Measurements from ENCODE around the gene PSMB2. TPM values are rescaled to one million over a fixed set of nuclear protein-coding genes. Genes with fewer than 3 reads are reported as not detected.
A peak's percentile ranks its signal among the peaks of the same experiment; 100 is the strongest.

The PSMB2 gene
- total RNA-seq (2013; cell fraction: nucleolus; rRNA removed): 19.3 and 19.8 TPM in 2 replicates
- total RNA-seq (2014; rRNA removed) (71.7 and 78.0 TPM in 2 replicates), total RNA-seq (2014; rRNA removed; fragmentation: Illumina TruSeq; extraction: Trizol) (83.6 and 85.3 TPM in 2 replicates), total RNA-seq (2021) (115 and 120 TPM in 2 replicates), polyA plus RNA-seq (2011; rRNA removed) (76.5 and 119 TPM in 2 replicates), polyA plus RNA-seq (2014; fragmentation: Illumina TruSeq; extraction: Trizol) (169 and 187 TPM in 2 replicates), polyA plus RNA-seq (2014; fragmentation: Nextera tagmentation; extraction: Ambion mirVana) (100 to 1,000 TPM; 289 to 299 TPM), polyA plus RNA-seq (2014; rRNA removed) (116 and 122 TPM in 2 replicates), polyA plus RNA-seq (2016; fragmentation: Nextera tagmentation; extraction: Ambion mirVana) (100 to 1,000 TPM; 249 TPM), polyA minus RNA-seq (2011; rRNA and poly(A)+ RNA removed) (65.5 and 69.6 TPM in 2 replicates), Bru-seq, nascent RNA (percentile 88 among the genes with signal in this experiment), BruChase-seq, experiment 1, labeled RNA remaining after a 6-hour chase (percentile 82 among the genes with signal in this experiment), BruChase-seq, experiment 2, labeled RNA remaining after a 2-hour chase (percentile 75 among the genes with signal in this experiment)
- polyA plus RNA-seq (2011; ENCODE audit: low read depth): 54.3 TPM
- 114 and 136 TPM in 2 replicates for polyA plus RNA-seq (2011; cell fraction: cytosol; rRNA removed)
- 51.7 and 60.1 TPM in 2 replicates for polyA plus RNA-seq (2011; cell fraction: nucleus; rRNA removed)
- 65.5 and 66.5 TPM in 2 replicates for polyA plus RNA-seq (2012)
- 39.6 and 50.9 TPM in 2 replicates for polyA minus RNA-seq (2011; cell fraction: cytosol; rRNA and poly(A)+ RNA removed)
- polyA minus RNA-seq (2011; cell fraction: nucleus; rRNA and poly(A)+ RNA removed): 10.5 and 19.5 TPM in 2 replicates
- long read RNA-seq, experiment 1, transcript PSMB2-201 (6 exons, 2,701 nt): major isoform, 209 of 222 reads
- long read RNA-seq, experiment 1, partial matches to known transcripts: 2 of 222 reads
- long read RNA-seq, experiment 1, other reads (novel, unspliced or antisense): 11 of 222 reads
- long read RNA-seq, experiment 2, transcript PSMB2-201 (6 exons, 2,701 nt): major isoform, 932 of 980 reads
- long read RNA-seq, experiment 2, partial matches to known transcripts: 6 of 980 reads
- long read RNA-seq, experiment 2, other reads (novel, unspliced or antisense): 42 of 980 reads

DNA sequence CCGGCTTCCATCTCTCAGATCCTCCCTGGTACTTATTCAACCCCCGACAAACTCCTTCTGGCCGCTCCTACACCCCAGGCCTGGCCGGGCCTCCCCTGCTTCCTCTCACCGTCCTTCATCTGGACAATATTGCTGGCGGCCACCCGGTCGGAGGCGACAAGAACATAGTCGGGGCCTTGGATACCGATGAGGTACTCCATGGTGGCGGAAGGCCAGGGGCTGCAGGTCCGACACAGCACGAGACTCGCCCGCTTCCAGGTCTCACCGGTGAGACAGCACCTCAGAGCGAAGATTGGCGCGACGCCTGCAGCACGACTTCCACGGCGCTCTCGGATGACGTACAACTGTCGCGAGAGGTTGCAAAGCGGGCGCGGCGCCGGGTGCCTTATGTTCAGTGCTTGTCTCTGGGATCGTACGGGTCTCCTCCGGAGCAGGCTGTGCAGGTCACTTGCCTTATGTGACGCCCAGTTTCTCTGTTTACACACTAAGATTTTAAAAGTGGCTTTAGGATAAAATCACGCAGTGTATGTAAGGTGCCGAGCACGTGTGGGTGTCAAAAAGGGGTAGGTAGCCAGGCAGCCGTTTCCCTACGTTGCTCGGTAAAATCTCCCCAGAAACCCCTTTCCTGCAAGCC is at the start of gene PSMB2:
TSS of gene PSMB2 (minus strand) at position 294 of the 634 bp plus-strand sequence. CDS start at position 200, 94 bp downstream.
- no peaks in the 10 kb centered on the region for H3K9me3 ChIP-seq (replicated peaks; ENCODE audit: control insufficient read depth, insufficient read depth, low read length)
- in situ Hi-C loops (cut with MboI) (no loop called here), intact Hi-C loops (cut with micrococcal nuclease; ENCODE audit: unreplicated experiment) (loop anchor here (1.0 to 5.0 kb wide), 2 partner anchors 74 to 131 kb away; no protein-coding TSS in a partner anchor)
- peak within 1 kb of the TSS; percentile 91 for H2AFZ ChIP-seq (ENCODE audit: control insufficient read depth, low read depth, low read length)
- ATAC-seq (peak; percentile 91), DNase-seq (ENCODE audit: low read depth, low spot score) (peak; percentile 80), FAIRE-seq (no peak)
- WGBS (ENCODE audit: insufficient coverage, insufficient replicate concordance, low lambda C conversion rate, missing lambda C conversion rate): under 1% methylated on average over 43 of the region's 43 CpGs
- no peaks in the 10 kb centered on the region for H4K20me1 ChIP-seq (ENCODE audit: control insufficient read depth, insufficient read depth)
- POLR2A ChIA-PET: no interaction called here
- RAD21 ChIA-PET (ENCODE audit: unreplicated experiment): no interaction called here
- H3K4me2 ChIP-seq (ENCODE audit: control insufficient read depth, insufficient read depth): peak within 1 kb of the TSS; percentile 79
- peaks cover 50% of the 10 kb centered on the region for H3K79me2 ChIP-seq (ENCODE audit: control insufficient read depth, insufficient read depth, low read length)
- CTCF ChIA-PET: interaction anchor here (1.5 kb wide), 1 partner anchor 74 kb away, joined by 4 read pairs; no protein-coding TSS in a partner anchor
- peak within 1 kb of the TSS; percentile 82 for H3K27ac ChIP-seq (ENCODE audit: control insufficient read depth, insufficient read depth)
- no TSS peak for BruUV-seq (replicated peaks)
- peak within 1 kb of the TSS; percentile 96 for H3K9ac ChIP-seq (ENCODE audit: control insufficient read depth, insufficient read depth, low read length)
- no peaks in the 10 kb centered on the region; the same call in 1 of the 2 replicates for H3K4me1 ChIP-seq (ENCODE audit: control insufficient read depth, insufficient read depth, low read length)
- H3K4me3 ChIP-seq: peak within 1 kb of the TSS; percentile 98
- H3K36me3 ChIP-seq (ENCODE audit: control insufficient read depth in 2 of 2, insufficient read depth in 2 of 2, low read length in 1 of 2): no peaks in the 10 kb centered on the region; a peak in 1 of 4 replicates
- SMC1A ChIA-PET (ENCODE audit: uncharacterized antibody, unreplicated experiment): no interaction called here
- H3K27me3 ChIP-seq (replicated peaks in 1 of 2; ENCODE audit: control insufficient read depth in 2 of 2, insufficient read depth in 2 of 2, low read length in 1 of 2): no peaks in the 10 kb centered on the region; a peak in 3 of 4 replicates
- 0 out of 2 replicates have a peak, but pooled peaks have one; percentile 22 for TF ChIP-seq GATAD2B (conservative IDR thresholded peaks at IDR 0.05; ENCODE audit: low read depth)
- TF ChIP-seq, protein P1, sequence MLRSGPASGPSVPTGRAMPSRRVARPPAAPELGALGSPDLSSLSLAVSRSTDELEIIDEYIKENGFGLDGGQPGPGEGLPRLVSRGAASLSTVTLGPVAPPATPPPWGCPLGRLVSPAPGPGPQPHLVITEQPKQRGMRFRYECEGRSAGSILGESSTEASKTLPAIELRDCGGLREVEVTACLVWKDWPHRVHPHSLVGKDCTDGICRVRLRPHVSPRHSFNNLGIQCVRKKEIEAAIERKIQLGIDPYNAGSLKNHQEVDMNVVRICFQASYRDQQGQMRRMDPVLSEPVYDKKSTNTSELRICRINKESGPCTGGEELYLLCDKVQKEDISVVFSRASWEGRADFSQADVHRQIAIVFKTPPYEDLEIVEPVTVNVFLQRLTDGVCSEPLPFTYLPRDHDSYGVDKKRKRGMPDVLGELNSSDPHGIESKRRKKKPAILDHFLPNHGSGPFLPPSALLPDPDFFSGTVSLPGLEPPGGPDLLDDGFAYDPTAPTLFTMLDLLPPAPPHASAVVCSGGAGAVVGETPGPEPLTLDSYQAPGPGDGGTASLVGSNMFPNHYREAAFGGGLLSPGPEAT (IDR thresholded peaks at IDR 0.05; ENCODE audit: low read depth): peak; percentile 92
- TF ChIP-seq, protein P2, sequence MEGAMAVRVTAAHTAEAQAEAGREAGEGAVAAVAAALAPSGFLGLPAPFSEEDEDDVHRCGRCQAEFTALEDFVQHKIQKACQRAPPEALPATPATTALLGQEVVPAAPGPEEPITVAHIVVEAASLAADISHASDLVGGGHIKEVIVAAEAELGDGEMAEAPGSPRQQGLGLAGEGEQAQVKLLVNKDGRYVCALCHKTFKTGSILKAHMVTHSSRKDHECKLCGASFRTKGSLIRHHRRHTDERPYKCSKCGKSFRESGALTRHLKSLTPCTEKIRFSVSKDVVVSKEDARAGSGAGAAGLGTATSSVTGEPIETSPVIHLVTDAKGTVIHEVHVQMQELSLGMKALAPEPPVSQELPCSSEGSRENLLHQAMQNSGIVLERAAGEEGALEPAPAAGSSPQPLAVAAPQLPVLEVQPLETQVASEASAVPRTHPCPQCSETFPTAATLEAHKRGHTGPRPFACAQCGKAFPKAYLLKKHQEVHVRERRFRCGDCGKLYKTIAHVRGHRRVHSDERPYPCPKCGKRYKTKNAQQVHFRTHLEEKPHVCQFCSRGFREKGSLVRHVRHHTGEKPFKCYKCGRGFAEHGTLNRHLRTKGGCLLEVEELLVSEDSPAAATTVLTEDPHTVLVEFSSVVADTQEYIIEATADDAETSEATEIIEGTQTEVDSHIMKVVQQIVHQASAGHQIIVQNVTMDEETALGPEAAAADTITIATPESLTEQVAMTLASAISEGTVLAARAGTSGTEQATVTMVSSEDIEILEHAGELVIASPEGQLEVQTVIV (IDR thresholded peaks at IDR 0.05; ENCODE audit: borderline replicate concordance, partially characterized antibody): peak; percentile 98
- peak; percentile 96 for TF ChIP-seq MXI1 (IDR thresholded peaks at IDR 0.05; ENCODE audit: low read depth, low read length)
- TF ChIP-seq NKRF (conservative IDR thresholded peaks at IDR 0.05): peak; percentile 80
- no peak for TF ChIP-seq HDAC2 (IDR thresholded peaks at IDR 0.05)
- TF ChIP-seq POU2F2 (IDR thresholded peaks at IDR 0.05; ENCODE audit: borderline replicate concordance, low read depth, low read length): peak; percentile 82; the same call in 2 of the 3 replicates
- TF ChIP-seq LARP7 (IDR thresholded peaks at IDR 0.05): peak; percentile 58
- TF ChIP-seq SIN3A (IDR thresholded peaks at IDR 0.05; ENCODE audit: low read depth, low read length): peak; percentile 94
- peak; percentile 69; the same call in 1 of the 2 replicates for TF ChIP-seq PKNOX1 (IDR thresholded peaks at IDR 0.05)
- TF ChIP-seq RB1 (IDR thresholded peaks at IDR 0.05; ENCODE audit: borderline replicate concordance): peak; percentile 87; the same call in 1 of the 2 replicates
